GM19099 (cell line): ENCODE measurements around the gene KRTAP9-1.
"Not testable (repeated sequence)": the region's sequence is repeated elsewhere in the genome, so short reads cannot be mapped to it uniquely, and the experiment has no call there.

Experiments
- POLR2A ChIP-seq: IDR thresholded peaks from 3 replicates; pipeline ENCODE4 v1.6.1; 2011; ENCODE audit warnings: low read depth; ENCODE audit not compliant: insufficient read length; ENCODE audit errors: extremely low read depth

KRTAP9-1 gene, protein sequence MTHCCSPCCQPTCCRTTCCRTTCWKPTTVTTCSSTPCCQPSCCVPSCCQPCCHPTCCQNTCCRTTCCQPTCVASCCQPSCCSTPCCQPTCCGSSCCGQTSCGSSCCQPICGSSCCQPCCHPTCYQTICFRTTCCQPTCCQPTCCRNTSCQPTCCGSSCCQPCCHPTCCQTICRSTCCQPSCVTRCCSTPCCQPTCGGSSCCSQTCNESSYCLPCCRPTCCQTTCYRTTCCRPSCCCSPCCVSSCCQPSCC

DNA sequence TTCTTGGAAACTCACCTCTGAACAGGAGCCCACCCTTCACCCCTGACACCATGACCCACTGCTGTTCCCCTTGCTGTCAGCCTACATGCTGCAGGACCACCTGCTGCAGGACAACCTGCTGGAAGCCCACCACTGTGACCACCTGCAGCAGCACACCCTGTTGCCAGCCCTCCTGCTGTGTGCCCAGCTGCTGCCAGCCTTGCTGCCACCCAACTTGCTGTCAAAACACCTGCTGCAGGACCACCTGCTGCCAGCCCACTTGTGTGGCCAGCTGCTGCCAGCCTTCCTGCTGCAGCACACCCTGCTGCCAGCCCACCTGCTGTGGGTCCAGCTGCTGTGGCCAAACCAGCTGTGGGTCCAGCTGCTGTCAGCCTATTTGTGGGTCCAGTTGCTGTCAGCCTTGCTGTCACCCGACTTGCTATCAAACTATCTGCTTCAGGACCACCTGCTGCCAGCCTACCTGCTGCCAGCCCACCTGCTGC, at the start of gene KRTAP9-1:
TSS of gene KRTAP9-1 (plus strand) at position 51 of the 482 bp plus-strand sequence. CDS start at position 51, 0 bp downstream.
- not testable (repeated sequence) for TF ChIP-seq POLR2A

DNA sequence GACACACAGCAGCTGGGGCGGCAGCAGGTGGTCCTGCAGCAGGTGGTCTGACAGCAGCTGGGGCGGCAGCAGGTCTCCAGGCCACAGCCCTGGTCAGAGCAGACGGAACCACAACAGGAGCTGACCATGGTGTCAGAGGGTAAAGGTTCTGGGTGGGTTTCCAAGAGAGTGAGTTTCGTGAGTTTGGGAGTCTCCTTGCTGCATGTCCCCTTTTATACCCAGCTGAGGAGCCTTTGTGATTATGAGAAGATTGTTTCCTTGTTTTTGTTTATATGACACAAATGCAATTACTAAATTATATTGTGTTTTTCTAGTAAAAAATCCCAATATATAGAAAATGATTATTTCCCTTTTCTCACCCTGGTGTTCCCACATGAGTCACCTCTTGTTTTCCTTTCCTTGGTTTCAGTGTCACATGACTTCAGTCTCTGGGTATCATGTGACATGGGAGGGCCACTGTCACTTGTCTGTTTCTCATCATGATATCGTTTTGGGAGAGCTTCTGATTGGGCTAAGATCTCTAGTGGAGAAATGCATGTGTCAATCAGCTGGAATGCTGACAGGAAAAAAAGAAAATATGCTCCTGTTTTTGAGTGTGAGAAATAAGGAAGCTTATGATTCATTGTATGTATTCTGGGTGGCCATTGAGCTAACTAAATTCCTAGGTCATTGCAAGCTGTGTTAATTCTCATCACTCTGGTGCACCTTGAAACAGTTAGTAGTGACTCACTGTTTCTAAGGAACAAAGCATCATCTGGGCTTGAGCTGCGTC, 49.1 kb upstream of the KRTAP9-1 start, which contains the start of gene KRTAP4-6:
TSS of gene KRTAP4-6 (minus strand) at position 185 of the 772 bp plus-strand sequence. CDS start at position 128, 57 bp downstream.
- no peak for TF ChIP-seq POLR2A

DNA sequence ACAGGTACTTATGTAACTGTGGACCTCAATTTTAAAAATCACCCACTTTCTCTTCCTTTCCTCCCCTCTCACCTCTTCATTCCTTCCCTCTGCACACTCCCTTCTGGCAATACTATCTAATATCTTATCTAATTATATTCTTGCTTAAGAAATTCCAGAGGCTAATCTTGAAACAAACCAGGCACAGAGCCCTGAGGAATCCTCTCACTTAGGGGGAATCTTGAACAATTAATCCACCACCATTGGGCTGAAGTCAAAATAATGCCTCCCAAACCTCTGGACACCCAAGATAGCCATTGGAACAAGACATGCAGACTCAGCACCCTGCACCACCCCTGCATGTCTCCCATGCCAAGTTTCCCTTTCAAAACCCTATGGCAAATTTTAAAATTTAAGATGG, 48.3 kb upstream of the KRTAP9-1 start:
- no peak for TF ChIP-seq POLR2A

DNA sequence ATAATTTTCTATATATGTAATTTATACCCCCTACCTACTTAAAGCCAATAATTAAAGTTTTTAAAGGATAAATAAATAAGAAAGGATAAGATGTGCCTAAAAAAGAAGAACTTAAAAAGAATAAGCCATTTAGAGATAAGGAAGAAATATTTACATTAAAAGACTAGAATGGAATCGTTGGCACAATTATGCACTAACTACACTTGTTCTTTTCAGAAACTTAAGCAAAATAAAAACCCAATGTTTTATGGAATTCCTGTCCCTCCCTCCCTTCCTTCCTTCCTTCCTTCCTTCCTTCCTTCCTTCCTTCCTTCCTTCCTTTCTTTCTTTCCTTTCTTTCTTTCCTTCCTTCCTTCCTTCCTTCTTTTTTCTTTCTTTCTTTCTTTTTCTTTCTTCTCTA, 44.8 kb upstream of the KRTAP9-1 start:
- no peak for TF ChIP-seq POLR2A

DNA sequence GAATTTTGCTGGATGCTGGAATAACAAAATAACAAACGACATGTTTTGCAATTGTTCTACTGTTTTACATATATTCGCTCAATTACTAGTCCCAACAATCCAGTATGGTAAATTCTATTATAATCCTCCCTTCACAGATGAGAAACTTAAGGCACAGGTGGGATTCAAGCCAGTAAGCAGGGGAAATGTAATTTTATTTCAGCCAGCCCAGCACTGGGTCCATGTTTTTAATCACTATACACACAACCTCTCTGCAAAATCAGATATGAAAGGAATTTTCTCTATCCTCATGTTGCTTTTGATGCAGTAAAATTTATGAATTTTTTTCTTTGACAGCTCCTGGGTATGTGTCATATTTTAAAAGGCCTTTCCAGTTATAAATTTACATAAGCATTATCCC, 44.4 kb upstream of the KRTAP9-1 start:
- TF ChIP-seq POLR2A: no peak

DNA sequence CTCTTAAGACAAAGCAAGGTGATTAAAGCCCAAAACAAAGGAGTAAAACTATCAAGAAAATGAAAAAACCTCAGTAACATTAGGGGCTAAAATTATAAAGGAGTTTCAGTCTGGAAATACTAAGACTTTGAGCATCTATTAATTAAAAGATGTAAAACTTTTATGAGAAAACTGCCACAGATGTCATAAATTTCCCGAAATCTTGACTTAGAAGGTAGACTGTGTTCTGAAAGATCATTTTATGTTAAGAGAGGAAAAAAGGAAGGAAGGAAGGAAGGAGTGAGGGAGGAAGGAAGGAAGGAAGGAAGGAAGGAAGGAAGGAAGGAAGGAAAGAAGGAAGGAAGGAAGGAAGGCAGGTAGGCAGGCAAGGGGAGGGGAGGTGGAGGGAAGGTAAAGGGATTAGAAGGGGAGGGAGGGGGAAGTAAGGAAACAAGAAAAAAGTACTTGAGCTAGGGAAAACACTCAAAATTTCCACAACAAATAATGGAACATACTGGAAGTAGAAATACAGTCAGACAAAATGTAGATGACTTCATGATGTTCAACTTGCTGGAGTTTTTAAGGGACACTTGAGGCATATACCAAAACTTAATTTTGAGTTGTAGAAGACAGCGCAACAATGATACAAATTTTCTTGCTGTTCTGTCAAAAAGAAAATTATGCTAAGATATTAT, 42.0 kb upstream of the KRTAP9-1 start:
- TF ChIP-seq POLR2A: no peak

DNA sequence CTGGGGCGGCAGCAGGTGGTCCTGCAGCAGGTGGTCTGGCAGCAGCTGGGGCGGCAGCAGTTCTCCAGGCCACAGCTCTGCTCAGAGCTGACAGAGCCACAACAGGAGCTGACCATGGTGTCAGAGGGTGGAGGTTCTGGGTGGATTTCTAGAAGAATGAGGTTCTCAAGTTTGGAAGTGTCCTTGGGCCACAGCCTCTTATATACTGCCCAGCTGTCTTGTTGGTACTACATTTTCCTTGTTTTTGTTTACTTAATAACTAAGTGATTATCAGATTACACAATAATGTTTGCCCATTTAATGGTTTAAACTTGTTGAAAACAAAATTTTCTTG, 40.1 kb upstream of the KRTAP9-1 start, which contains the start of gene KRTAP4-5:
TSS of gene KRTAP4-5 (minus strand) at position 174 of the 334 bp plus-strand sequence. CDS start at position 116, 58 bp downstream.
- no peak for TF ChIP-seq POLR2A

DNA sequence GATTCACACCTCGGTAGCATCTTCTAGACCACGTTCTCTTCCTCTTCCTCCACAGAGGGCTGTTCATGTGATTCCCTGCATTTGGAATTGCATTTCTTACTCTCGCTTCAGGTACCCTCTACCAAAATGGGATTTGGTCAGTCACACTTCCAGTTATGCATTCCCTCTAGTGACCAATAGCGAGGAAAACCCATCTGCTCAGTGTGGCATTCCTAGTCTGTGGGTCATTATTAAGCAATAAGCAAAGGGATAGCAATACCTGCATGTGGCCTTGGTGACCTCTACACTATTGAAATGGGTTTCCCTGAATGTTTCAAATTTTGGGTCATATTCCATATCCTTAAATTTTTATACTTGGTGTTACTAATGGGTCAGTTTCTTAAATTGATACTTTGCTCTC, 39.7 kb upstream of the KRTAP9-1 start:
- no peak for TF ChIP-seq POLR2A

DNA sequence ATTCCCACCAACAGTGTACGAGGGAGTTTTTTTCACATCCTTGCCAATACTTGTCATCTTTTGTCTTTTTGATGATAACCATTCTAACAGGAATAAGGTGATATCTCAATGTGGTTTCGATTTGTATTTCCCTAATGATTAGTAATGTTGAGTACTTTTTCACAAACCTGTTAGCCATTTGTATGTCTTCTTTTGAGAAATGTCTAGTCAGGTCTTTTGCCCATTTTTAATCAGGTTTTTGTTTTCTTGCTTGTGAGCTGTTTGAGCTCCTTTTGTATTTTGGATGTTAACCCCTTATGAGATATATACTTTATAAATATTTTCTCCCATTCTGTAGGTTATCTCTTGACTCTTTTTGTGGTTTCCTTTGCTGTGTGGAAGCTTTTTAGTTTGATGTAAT, 38.2 kb upstream of the KRTAP9-1 start:
- TF ChIP-seq POLR2A: no peak

DNA sequence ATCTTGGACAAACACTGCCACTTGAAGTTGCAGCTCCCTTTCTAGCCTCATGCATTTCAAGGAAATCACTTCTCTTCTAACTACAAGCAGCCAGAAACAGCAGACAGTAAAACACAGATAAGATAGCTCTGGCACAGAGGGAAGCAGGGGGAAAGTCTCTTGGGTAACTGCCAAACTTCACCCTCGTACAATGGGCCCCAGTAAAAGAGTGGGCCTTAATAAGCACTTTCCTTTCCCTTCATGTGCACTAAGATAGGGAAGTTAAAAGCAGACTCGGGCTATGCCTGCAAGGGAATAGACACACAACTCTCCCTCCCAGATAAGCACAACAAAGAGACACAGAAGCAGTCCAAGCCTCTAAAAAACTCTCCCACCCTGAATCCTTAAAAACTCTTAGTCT, 35.8 kb upstream of the KRTAP9-1 start:
- no peak for TF ChIP-seq POLR2A

DNA sequence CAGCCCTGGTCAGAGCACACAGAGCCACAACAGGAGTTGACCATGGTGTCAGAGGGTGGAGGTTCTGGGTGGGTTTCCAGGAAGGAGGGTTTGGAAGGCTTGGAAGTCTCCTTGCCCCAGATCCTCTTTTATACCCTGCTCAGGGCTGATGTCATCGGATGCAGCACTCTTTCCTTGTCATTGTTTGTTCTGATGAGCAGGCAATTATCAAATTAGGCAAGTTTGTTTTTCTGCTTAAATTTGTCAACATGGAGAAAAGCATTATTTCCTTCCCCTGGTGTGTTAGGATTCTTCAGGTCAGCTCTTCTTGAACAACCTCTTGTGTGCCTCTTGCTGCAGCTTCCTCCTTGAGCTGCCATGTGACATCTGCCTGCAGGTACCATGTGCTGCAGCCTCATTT, 29.0 kb upstream of the KRTAP9-1 start, which contains the start of gene KRTAP4-4:
TSS of gene KRTAP4-4 (minus strand) at position 101 of the 400 bp plus-strand sequence. CDS start at position 44, 57 bp downstream.
- no peak for TF ChIP-seq POLR2A

DNA sequence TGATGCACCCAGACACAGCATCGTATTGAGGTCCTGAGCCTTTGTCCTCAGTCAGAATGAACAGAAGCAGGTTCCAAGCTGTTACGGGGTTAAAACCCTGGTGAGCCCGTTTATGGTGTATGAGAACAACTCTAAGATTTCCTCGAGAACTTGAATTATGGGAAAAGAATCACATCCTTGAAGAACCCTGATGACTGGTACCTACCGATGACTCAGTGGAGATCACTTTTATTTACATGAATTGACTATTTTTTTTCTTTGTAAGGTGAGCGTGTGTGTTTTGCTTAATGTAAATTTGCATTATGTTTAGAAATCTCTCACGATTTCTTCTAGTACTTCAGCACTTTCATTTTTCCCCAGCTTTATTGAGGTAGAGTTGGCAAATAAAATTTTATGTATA, 25.9 kb upstream of the KRTAP9-1 start:
- TF ChIP-seq POLR2A: no peak

DNA sequence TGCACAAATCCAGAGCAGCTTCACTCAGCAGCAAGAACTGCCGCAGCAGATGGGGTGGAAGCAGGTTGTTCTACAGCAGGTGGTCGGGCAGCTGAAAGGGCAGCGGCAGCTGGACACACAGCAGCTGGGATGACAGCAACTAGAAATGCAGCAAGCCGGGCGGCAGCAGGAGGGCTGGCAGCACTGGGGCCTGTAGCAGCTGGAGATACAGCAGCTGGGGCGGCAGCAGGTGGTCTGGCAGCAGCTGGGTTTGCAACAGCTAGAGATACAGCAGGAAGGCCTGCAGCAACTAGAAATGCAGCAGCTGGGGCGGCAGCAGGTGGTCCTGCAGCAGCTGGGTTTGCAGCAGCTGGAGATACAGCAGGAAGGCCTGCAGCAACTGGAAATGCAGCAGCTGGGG, 22.1 kb upstream of the KRTAP9-1 start:
- no peak for TF ChIP-seq POLR2A

DNA sequence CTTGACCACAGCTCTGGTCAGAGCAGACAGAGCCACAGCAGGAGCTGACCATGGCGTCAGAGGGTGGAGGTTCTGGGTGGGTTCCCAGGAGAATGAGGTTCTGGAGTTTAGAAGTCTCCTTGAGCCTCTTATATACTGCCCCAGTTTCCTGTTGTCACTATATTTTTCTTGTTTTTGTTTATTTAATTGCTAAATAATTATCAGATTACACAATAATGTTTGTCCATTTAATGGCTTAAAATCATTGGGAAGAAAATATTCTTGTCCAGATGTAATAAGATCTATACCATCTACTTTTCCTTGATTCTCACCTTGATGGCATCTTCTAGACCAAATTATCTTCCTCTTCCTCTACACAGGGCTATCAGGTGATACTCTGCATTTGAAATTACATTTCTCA, 21.6 kb upstream of the KRTAP9-1 start, which contains the start of gene KRTAP4-3:
TSS of gene KRTAP4-3 (minus strand) at position 101 of the 400 bp plus-strand sequence. CDS start at position 52, 49 bp downstream.
- TF ChIP-seq POLR2A: no peak

DNA sequence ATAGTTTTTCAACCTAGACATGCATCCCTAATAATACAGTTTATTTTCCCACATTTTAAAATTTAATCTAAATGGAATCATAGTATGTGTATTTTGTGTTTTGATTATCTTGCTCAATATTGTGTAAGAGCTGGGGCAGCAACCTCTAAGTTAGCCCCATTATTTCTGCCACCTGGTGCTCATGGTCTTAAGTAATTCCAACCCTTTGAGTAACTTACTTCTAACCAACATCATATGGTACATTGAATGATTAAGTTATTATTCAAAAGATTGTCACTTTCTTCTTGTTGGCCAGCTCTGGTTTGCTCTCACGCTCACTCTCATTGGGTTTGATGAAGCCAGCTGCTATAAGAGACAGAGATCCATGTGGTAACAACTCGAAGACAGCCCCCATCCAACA, 17.8 kb upstream of the KRTAP9-1 start:
- no peak for TF ChIP-seq POLR2A
